HUDEP-2 (cell line): ENCODE measurements around the gene E4F1.
"Not testable (repeated sequence)": the region's sequence is repeated elsewhere in the genome, so short reads cannot be mapped to it uniquely, and the experiment has no call there.

Source experiments
- DNase-seq, 76 experiments: peaks; one replicate each; lab custom pipeline; 2025; ENCODE audit not compliant: unreplicated experiment in 76 of 76; lab: John Stamatoyannopoulos, UW

E4F1 gene

GRCh38 chr16:2242598-2242997, 19.2 kb downstream of the E4F1 start:
- DNase-seq = no peak

GRCh38 chr16:2243031-2243528, 19.7 kb downstream of the E4F1 start:
- peak in 5 of 76 experiments; percentile 7 to 18 (median 12) for DNase-seq

- DNase-seq = no peak
Observed at GRCh38 chr16:2243781-2244180, 20.4 kb downstream of the E4F1 start.

GRCh38 chr16:2244301-2244700, 20.9 kb downstream of the E4F1 start:
- peak in 17 of 76 experiments; percentile 11 to 60 (median 38) for DNase-seq

GRCh38 chr16:2244926-2245795, 21.8 kb downstream of the E4F1 start:
- DNase-seq = no peak

GRCh38 chr16:2246301-2246885, 23.0 kb downstream of the E4F1 start:
- DNase-seq = no peak

GRCh38 chr16:2250652-2251295, 27.4 kb downstream of the E4F1 start:
- peak in 21 of 76 experiments; percentile 7 to 58 (median 33) for DNase-seq

- DNase-seq = peak in 74 of 76 experiments; percentile 63 to 97 (median 94)
Observed at GRCh38 chr16:2251296-2252111, 28.1 kb downstream of the E4F1 start, which contains the start of gene ECI1. ECI1 (minus strand) TSS chr16:2251587; CDS start chr16:2251566, 21 bp downstream.

GRCh38 chr16:2252806-2253148, 29.4 kb downstream of the E4F1 start:
- DNase-seq = no peak

GRCh38 chr16:2253293-2253692, 29.9 kb downstream of the E4F1 start:
- DNase-seq = no peak

GRCh38 chr16:2256531-2257140, 33.2 kb downstream of the E4F1 start:
- no peak for DNase-seq

- no peak for DNase-seq
Observed at GRCh38 chr16:2257726-2258125, 34.3 kb downstream of the E4F1 start.

- not testable (repeated sequence) for DNase-seq
Observed at GRCh38 chr16:2258530-2258929, 35.1 kb downstream of the E4F1 start.

- DNase-seq = no peak
Observed at GRCh38 chr16:2260250-2260649, 36.9 kb downstream of the E4F1 start.

- DNase-seq = not testable (repeated sequence)
Observed at GRCh38 chr16:2263026-2263425, 39.6 kb downstream of the E4F1 start.

- not testable (repeated sequence) for DNase-seq
Observed at GRCh38 chr16:2266887-2267286, 43.5 kb downstream of the E4F1 start.

GRCh38 chr16:2267505-2267912, 44.1 kb downstream of the E4F1 start:
- DNase-seq = peak in 12 of 76 experiments; percentile 32 to 77 (median 66)

GRCh38 chr16:2267913-2268666, 44.7 kb downstream of the E4F1 start, which contains the start of gene RNPS1:
RNPS1 (minus strand) TSS chr16:2268126; CDS start chr16:2264643, 3,483 bp downstream.
- DNase-seq = peak in 75 of 76 experiments; percentile 57 to 95 (median 87)

GRCh38 chr16:2270070-2270462, 46.7 kb downstream of the E4F1 start:
- DNase-seq = no peak
